ENCODE results near the gene CYP4B1.

- TF ChIP-seq CTCF (IDR thresholded peaks at IDR 0.05) = no peak
- no peak for TF ChIP-seq POLR2A (IDR thresholded peaks at IDR 0.05)
Measured at GRCh38 chr1:46760558-46761166, 38.2 kb upstream of the CYP4B1 start.
